Measurements from ENCODE around the gene RTP3. TPM values are rescaled to one million over a fixed set of nuclear protein-coding genes. Genes with fewer than 3 reads are reported as not detected.

RTP3 gene
- total and polyA plus RNA-seq, 4 donors, result 1.0 to 61.7 (median 26.6) TPM

DNA sequence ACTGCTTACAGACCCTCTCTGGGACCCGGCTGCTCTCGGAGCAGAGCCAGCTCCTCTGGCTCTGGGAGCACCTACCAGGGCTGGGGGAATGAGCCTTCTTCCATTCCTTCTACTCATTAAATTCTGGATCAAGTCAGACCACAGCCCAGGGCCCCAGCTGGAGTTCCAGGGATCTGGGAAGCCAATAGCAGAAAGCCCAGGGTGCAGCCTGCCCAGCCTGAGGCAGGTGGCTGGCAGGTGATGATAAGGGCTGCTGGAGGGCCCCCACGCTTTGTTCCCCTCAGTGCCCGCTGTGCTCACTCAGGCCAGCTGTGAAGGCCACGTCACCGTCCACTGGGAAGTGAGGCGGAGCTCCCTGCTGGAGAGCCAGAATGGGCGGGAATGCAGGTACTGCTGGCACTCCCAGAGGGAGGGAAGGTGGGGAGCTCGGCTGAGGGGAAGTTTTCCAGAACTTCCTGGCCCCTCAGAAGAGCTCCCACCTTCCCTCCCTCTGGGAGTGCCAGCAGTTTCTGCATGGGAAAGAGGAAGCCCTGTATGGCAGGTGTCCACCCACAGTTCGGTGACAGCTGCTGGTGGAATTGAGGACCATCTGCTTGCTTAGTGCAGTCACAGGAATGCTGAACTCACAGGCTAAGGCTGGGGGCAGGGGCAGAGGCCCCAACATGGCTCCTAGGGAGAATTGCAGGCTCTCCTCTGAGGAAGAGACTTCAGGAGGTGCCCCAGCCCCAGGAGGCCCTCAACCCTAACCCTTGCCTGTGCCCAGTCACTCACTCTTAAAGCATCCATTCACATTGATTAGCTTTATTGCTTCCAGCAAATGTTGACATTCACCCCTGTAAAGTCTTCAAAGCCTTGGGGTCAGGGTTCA lies 12.6 kb upstream of the RTP3 start:
- H3K4me1 ChIP-seq (ENCODE audit: control insufficient read depth in 4 of 4, insufficient read depth in 4 of 4, low read length in 3 of 4), result peaks cover 0 to 16% (median 13%) of the 10 kb centered on the region in 4 donors
- no peak for DNase-seq (ENCODE audit: low spot score)
- TF ChIP-seq FOXA1 (IDR thresholded peaks at IDR 0.05) (no peak), FOXA2 (IDR thresholded peaks at IDR 0.05) (no peak), RAD21 (IDR thresholded peaks at IDR 0.05) (no peak), GABPA (IDR thresholded peaks at IDR 0.05 in 1 of 2, conservative IDR thresholded peaks at IDR 0.05 in 1 of 2) (no peak)
- TF ChIP-seq, protein P1, sequence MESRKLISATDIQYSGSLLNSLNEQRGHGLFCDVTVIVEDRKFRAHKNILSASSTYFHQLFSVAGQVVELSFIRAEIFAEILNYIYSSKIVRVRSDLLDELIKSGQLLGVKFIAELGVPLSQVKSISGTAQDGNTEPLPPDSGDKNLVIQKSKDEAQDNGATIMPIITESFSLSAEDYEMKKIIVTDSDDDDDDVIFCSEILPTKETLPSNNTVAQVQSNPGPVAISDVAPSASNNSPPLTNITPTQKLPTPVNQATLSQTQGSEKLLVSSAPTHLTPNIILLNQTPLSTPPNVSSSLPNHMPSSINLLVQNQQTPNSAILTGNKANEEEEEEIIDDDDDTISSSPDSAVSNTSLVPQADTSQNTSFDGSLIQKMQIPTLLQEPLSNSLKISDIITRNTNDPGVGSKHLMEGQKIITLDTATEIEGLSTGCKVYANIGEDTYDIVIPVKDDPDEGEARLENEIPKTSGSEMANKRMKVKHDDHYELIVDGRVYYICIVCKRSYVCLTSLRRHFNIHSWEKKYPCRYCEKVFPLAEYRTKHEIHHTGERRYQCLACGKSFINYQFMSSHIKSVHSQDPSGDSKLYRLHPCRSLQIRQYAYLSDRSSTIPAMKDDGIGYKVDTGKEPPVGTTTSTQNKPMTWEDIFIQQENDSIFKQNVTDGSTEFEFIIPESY (IDR thresholded peaks at IDR 0.05), result no peak
- H3K9me3 ChIP-seq (ENCODE audit: control insufficient read depth in 4 of 4, low read length in 3 of 4), result no peaks in the 10 kb centered on the region
- 86% methylated on average over 10 of the region's 10 CpGs for WGBS
- no peaks in the 10 kb centered on the region for H3K27me3 ChIP-seq (ENCODE audit: control insufficient read depth in 4 of 4, insufficient read depth in 4 of 4, low read length in 3 of 4)
- H3K27ac ChIP-seq (ENCODE audit: low read depth in 1 of 2, low read length in 2 of 2), result no peak overlapping the region
- no peak overlapping the region for H3K4me3 ChIP-seq (ENCODE audit: low read depth in 1 of 3, low read length in 3 of 3)
- no peak overlapping the region for H3K9ac ChIP-seq (ENCODE audit: low read depth in 1 of 2, low read length in 2 of 2)
- no peaks in the 10 kb centered on the region for H3K36me3 ChIP-seq (ENCODE audit: control insufficient read depth in 4 of 4, insufficient read depth in 3 of 4, low read depth in 1 of 4, low read length in 3 of 4)

DNA sequence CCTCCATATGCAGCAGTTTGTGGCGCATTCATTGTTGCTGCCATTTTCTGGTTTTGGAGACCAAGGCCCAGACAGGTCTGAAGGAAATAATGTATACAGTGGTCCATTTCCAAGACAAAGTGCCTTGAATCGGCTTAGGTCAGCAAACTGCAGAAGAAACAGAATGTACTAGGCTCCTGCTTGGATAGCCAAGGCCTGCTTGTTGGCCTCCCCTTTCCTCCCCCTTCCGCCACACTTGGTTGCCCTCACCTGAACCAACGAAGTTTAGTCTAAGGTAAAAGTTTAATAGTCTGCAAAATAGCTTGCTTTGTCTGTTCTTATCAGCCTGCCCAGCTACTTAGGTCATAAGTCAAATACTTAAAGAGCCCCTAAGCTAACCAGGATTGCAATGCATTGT lies 12.0 kb upstream of the RTP3 start:
- no peak overlapping the region for H3K4me3 ChIP-seq (ENCODE audit: low read depth in 1 of 3, low read length in 3 of 3)
- no peak overlapping the region for H3K27ac ChIP-seq (ENCODE audit: low read depth in 1 of 2, low read length in 2 of 2)
- H3K9me3 ChIP-seq (ENCODE audit: control insufficient read depth in 4 of 4, low read length in 3 of 4), result no peaks in the 10 kb centered on the region
- H3K4me1 ChIP-seq (ENCODE audit: control insufficient read depth in 4 of 4, insufficient read depth in 4 of 4, low read length in 3 of 4), result peaks cover 0 to 18% (median 14%) of the 10 kb centered on the region in 4 donors
- no peak for DNase-seq (ENCODE audit: low spot score)
- 76% methylated on average over 4 of the region's 4 CpGs for WGBS
- TF ChIP-seq, protein P2, sequence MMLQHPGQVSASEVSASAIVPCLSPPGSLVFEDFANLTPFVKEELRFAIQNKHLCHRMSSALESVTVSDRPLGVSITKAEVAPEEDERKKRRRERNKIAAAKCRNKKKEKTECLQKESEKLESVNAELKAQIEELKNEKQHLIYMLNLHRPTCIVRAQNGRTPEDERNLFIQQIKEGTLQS (IDR thresholded peaks at IDR 0.05), result no peak
- TF ChIP-seq RAD21 (IDR thresholded peaks at IDR 0.05) (no peak), HNF4A (conservative IDR thresholded peaks at IDR 0.05) (no peak), FOXA1 (IDR thresholded peaks at IDR 0.05) (no peak), RXRA (IDR thresholded peaks at IDR 0.05) (no peak), GABPA (IDR thresholded peaks at IDR 0.05 in 1 of 2, conservative IDR thresholded peaks at IDR 0.05 in 1 of 2) (no peak), HNF4G (IDR thresholded peaks at IDR 0.05) (no peak), TAF1 (conservative IDR thresholded peaks at IDR 0.05) (no peak), YY1 (IDR thresholded peaks at IDR 0.05) (no peak), EGR1 (IDR thresholded peaks at IDR 0.05; ENCODE audit: low read depth in 2 of 2) (no peak), SP1 (IDR thresholded peaks at IDR 0.05) (no peak), FOXA2 (IDR thresholded peaks at IDR 0.05) (no peak), JUND (IDR thresholded peaks at IDR 0.05) (no peak), NR2F2 (IDR thresholded peaks at IDR 0.05) (no peak)
- TF ChIP-seq, protein P3, sequence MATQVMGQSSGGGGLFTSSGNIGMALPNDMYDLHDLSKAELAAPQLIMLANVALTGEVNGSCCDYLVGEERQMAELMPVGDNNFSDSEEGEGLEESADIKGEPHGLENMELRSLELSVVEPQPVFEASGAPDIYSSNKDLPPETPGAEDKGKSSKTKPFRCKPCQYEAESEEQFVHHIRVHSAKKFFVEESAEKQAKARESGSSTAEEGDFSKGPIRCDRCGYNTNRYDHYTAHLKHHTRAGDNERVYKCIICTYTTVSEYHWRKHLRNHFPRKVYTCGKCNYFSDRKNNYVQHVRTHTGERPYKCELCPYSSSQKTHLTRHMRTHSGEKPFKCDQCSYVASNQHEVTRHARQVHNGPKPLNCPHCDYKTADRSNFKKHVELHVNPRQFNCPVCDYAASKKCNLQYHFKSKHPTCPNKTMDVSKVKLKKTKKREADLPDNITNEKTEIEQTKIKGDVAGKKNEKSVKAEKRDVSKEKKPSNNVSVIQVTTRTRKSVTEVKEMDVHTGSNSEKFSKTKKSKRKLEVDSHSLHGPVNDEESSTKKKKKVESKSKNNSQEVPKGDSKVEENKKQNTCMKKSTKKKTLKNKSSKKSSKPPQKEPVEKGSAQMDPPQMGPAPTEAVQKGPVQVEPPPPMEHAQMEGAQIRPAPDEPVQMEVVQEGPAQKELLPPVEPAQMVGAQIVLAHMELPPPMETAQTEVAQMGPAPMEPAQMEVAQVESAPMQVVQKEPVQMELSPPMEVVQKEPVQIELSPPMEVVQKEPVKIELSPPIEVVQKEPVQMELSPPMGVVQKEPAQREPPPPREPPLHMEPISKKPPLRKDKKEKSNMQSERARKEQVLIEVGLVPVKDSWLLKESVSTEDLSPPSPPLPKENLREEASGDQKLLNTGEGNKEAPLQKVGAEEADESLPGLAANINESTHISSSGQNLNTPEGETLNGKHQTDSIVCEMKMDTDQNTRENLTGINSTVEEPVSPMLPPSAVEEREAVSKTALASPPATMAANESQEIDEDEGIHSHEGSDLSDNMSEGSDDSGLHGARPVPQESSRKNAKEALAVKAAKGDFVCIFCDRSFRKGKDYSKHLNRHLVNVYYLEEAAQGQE (IDR thresholded peaks at IDR 0.05), result no peak
- TF ChIP-seq, protein P1 (IDR thresholded peaks at IDR 0.05), result no peak
- TF ChIP-seq, protein P4, sequence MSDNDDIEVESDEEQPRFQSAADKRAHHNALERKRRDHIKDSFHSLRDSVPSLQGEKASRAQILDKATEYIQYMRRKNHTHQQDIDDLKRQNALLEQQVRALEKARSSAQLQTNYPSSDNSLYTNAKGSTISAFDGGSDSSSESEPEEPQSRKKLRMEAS (IDR thresholded peaks at IDR 0.05), result no peak
- TF ChIP-seq, protein P5, sequence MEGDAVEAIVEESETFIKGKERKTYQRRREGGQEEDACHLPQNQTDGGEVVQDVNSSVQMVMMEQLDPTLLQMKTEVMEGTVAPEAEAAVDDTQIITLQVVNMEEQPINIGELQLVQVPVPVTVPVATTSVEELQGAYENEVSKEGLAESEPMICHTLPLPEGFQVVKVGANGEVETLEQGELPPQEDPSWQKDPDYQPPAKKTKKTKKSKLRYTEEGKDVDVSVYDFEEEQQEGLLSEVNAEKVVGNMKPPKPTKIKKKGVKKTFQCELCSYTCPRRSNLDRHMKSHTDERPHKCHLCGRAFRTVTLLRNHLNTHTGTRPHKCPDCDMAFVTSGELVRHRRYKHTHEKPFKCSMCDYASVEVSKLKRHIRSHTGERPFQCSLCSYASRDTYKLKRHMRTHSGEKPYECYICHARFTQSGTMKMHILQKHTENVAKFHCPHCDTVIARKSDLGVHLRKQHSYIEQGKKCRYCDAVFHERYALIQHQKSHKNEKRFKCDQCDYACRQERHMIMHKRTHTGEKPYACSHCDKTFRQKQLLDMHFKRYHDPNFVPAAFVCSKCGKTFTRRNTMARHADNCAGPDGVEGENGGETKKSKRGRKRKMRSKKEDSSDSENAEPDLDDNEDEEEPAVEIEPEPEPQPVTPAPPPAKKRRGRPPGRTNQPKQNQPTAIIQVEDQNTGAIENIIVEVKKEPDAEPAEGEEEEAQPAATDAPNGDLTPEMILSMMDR (IDR thresholded peaks at IDR 0.05; ENCODE audit: low read depth, low read length, missing input control), result no peak
- no peaks in the 10 kb centered on the region for H3K36me3 ChIP-seq (ENCODE audit: control insufficient read depth in 4 of 4, insufficient read depth in 3 of 4, low read depth in 1 of 4, low read length in 3 of 4)
- H3K27me3 ChIP-seq (ENCODE audit: control insufficient read depth in 4 of 4, insufficient read depth in 4 of 4, low read length in 3 of 4), result no peaks in the 10 kb centered on the region
- H3K9ac ChIP-seq (ENCODE audit: low read depth in 1 of 2, low read length in 2 of 2), result no peak overlapping the region

Data from liver (tissue), 9 donors.